ENCODE data around the gene CLDND1.
A peak's percentile ranks its signal among the peaks of the same experiment; 100 is the strongest.

The CLDND1 gene

DNA sequence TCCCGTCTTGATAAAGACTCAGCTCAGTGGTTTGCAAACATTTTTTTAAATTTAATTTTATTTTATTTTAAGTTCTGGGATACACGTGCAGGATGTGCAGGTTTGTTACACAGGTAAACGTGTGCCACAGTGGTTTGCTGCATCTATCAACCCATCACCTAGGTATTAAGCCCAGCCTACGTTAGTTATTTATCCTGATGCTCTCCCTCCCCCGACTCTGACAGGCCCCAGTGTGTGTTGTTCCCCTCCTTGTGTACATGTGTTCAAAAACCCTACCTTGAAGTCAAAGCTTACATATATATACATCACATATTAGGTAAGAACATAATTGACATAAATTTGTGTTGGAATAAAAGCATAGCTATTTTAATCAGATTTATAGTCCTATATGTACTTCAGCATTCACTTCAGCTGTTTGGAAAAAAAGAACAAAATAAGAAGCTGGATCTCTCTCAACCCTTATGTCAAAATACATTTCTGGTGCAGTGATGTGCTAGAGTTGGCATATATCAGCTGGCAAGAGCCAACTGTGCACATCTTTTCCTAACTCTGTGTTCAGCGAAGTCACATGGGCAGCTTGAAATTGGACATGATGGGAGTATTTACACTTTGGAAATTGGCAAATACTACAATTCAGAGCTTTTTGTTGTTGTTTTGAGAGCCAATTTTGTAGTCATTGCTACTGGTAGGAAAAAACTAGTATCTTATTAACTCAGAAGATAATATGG, 35.6 kb upstream of the CLDND1 start:
- Histone ChIP-seq H3K79me2 (ENCODE audit: control insufficient read depth, insufficient read depth, low read length, unreplicated experiment) (no peaks in the 10 kb centered on the region), H3K27me3 (ENCODE audit: insufficient read depth, low read length) (peaks cover 35% of the 10 kb centered on the region), H3K27ac (ENCODE audit: low read depth, low read length) (no peak overlapping the region), H3K36me3 (ENCODE audit: insufficient read depth, low read length) (no peaks in the 10 kb centered on the region), H2AFZ (ENCODE audit: low read length, unreplicated experiment) (no peak overlapping the region), H3K4me1 (ENCODE audit: control insufficient read depth, insufficient read depth, low read length, unreplicated experiment) (peaks cover 16% of the 10 kb centered on the region), H3K4me3 (ENCODE audit: low read depth, low read length) (no peak overlapping the region)

DNA sequence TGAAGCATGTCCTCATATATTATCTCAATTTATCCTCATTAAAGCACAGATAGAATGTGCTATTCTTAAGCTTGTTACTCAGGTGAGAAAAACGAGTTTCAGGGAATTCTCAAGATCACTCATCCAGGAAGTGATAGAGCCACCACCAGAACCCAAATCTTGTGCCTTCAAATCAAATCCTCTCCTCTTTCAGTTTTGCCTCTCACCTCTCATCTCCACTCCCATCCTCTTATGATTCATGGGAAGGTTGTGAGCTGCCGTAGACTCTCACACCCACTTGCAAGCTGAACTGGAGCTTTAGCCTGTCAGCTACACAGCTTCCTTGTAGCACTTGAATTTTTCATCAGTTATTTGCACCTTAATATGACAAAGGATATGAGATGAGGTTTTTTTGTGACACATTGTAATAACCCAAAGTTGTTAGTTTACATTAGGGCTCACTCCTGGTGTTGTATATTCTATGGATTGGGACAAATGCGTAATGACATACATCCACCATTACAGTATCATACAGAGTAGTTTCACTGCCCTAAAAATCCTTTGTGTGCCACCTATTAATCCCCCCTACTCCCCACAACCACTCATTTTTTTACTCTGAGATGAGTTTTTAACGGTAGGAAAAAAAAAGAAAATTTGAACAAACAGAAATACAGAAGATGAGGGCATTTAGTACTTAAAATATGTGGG, 34.8 kb upstream of the CLDND1 start:
- Histone ChIP-seq H3K36me3 (ENCODE audit: insufficient read depth, low read length) (no peaks in the 10 kb centered on the region), H3K27me3 (ENCODE audit: insufficient read depth, low read length) (peaks cover 43% of the 10 kb centered on the region), H3K79me2 (ENCODE audit: control insufficient read depth, insufficient read depth, low read length, unreplicated experiment) (no peaks in the 10 kb centered on the region), H2AFZ (ENCODE audit: low read length, unreplicated experiment) (no peak overlapping the region), H3K4me1 (ENCODE audit: control insufficient read depth, insufficient read depth, low read length, unreplicated experiment) (peaks cover 8% of the 10 kb centered on the region), H3K27ac (ENCODE audit: low read depth, low read length) (no peak overlapping the region), H3K4me3 (ENCODE audit: low read depth, low read length) (no peak overlapping the region)

DNA sequence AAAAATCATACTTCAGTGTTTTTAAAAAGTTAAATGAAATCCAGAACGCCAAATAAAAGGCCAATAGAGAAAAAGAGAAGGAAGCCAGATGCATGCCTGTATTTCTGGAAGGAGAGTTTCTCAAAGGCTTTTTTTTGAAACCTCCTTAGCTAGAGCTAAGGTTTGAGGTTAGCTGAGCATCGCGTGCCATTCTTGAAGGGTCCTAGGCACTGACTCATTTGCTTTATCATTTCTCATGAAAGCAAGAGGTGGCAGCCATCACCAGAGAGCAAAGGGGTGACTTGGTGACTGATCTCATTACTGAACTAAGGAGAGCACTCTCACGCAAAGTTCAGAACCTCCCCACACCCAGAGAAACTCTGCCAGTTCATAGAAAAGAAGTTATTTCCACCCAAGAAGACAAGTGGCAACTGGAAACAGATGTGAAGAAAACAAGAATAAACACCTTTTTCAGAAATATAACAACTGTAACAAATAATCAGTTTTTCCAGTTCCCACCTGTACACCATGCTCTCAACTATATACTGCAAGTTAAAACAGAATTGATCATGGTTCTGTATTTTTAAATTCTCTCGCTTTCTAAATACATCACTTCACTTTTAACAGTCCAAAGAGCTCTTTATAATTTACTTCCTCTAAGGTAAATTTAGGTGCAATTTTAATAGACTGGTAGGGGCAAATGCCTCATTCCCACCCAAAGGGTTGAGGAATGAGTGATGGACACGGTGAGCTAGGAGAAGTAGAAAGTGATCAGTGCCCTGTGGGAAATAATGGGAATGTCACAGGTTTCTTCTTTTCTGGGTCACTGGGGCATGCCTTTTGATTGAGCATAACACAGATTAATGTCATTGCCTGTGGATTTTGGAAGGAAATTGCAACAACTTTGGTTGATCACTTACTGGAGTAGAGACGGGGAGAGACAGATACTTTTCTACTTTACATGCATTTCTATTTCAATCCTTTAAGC, 33.7 kb upstream of the CLDND1 start:
- peaks cover 53% of the 10 kb centered on the region for H3K27me3 ChIP-seq (ENCODE audit: insufficient read depth, low read length)
- no peaks in the 10 kb centered on the region for H3K36me3 ChIP-seq (ENCODE audit: insufficient read depth, low read length)
- no peak overlapping the region for H2AFZ ChIP-seq (ENCODE audit: low read length, unreplicated experiment)
- H3K4me3 ChIP-seq (ENCODE audit: low read depth, low read length) = no peak overlapping the region
- no peaks in the 10 kb centered on the region for H3K79me2 ChIP-seq (ENCODE audit: control insufficient read depth, insufficient read depth, low read length, unreplicated experiment)
- H3K4me1 ChIP-seq (ENCODE audit: control insufficient read depth, insufficient read depth, low read length, unreplicated experiment) = no peaks in the 10 kb centered on the region
- peak overlapping the region; percentile 31; the same call in 1 of the 2 replicates for H3K27ac ChIP-seq (ENCODE audit: low read depth, low read length)

DNA sequence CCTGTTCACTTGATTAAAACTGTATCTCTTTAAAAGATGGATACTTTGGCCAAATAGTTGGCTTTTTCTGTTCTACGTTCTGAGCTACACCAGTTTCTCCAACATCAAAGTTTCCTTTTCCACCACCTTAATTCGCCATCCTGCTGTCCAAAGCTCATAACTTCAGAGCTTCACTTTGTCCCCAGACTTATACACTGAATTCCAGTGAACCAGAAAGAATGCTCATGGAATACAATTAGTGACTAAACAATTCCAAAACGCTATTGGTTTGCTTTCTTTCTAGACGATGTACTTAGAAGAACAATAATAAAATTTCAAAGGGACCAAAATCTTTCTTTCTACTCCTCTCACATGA, 32.3 kb upstream of the CLDND1 start:
- Histone ChIP-seq H3K4me3 (ENCODE audit: low read depth, low read length) (no peak overlapping the region), H3K4me1 (ENCODE audit: control insufficient read depth, insufficient read depth, low read length, unreplicated experiment) (no peaks in the 10 kb centered on the region), H3K36me3 (ENCODE audit: insufficient read depth, low read length) (no peaks in the 10 kb centered on the region), H3K27ac (ENCODE audit: low read depth, low read length) (no peak overlapping the region), H3K27me3 (ENCODE audit: insufficient read depth, low read length) (peaks cover 66% of the 10 kb centered on the region), H3K79me2 (ENCODE audit: control insufficient read depth, insufficient read depth, low read length, unreplicated experiment) (no peaks in the 10 kb centered on the region), H2AFZ (ENCODE audit: low read length, unreplicated experiment) (no peak overlapping the region)

DNA sequence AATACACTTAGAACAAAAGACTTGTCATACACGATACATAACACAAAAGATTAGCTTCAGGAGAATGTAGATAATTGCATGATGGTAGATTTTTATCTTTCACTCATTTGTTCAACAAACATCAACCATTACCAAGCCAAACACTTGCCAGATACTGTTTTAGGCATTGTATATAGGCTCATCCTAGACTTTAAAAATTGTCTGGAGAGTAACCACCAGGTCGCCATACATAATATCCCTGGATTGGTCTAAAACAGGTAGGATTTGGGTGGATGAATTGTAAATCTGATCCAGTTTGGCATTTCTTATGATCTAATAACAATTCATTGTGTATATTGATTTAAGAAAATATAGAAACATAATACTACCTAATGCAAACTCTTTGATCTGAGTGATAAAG, 31.9 kb upstream of the CLDND1 start:
- no peak overlapping the region for H2AFZ ChIP-seq (ENCODE audit: low read length, unreplicated experiment)
- no peaks in the 10 kb centered on the region for H3K4me1 ChIP-seq (ENCODE audit: control insufficient read depth, insufficient read depth, low read length, unreplicated experiment)
- no peak overlapping the region for H3K4me3 ChIP-seq (ENCODE audit: low read depth, low read length)
- H3K79me2 ChIP-seq (ENCODE audit: control insufficient read depth, insufficient read depth, low read length, unreplicated experiment) = no peaks in the 10 kb centered on the region
- peaks cover 70% of the 10 kb centered on the region for H3K27me3 ChIP-seq (ENCODE audit: insufficient read depth, low read length)
- H3K36me3 ChIP-seq (ENCODE audit: insufficient read depth, low read length) = no peaks in the 10 kb centered on the region
- no peak overlapping the region for H3K27ac ChIP-seq (ENCODE audit: low read depth, low read length)

DNA sequence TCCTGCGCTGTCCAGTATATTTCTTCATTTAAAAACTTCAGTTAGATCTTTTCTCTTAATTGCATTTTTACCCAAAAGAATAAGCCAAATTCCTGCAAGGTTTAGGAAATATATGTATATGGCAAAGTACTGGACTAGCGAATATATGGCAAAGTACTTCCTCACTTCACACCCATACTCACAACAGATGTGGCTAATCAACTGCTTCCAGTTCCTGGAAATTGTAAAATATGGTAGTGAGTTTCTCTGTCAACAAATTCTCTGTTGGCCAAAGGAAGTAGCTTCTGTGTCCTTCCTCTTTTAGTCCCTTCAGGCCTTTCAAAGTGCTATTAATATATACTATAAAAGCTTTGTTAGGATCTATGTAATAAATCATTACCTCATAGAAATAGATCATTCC, 31.1 kb upstream of the CLDND1 start:
- H3K4me3 ChIP-seq (ENCODE audit: low read depth, low read length) = no peak overlapping the region
- no peaks in the 10 kb centered on the region for H3K4me1 ChIP-seq (ENCODE audit: control insufficient read depth, insufficient read depth, low read length, unreplicated experiment)
- no peaks in the 10 kb centered on the region for H3K79me2 ChIP-seq (ENCODE audit: control insufficient read depth, insufficient read depth, low read length, unreplicated experiment)
- H3K36me3 ChIP-seq (ENCODE audit: insufficient read depth, low read length) = no peaks in the 10 kb centered on the region
- peaks cover 78% of the 10 kb centered on the region for H3K27me3 ChIP-seq (ENCODE audit: insufficient read depth, low read length)
- H2AFZ ChIP-seq (ENCODE audit: low read length, unreplicated experiment) = no peak overlapping the region
- no peak overlapping the region for H3K27ac ChIP-seq (ENCODE audit: low read depth, low read length)

DNA sequence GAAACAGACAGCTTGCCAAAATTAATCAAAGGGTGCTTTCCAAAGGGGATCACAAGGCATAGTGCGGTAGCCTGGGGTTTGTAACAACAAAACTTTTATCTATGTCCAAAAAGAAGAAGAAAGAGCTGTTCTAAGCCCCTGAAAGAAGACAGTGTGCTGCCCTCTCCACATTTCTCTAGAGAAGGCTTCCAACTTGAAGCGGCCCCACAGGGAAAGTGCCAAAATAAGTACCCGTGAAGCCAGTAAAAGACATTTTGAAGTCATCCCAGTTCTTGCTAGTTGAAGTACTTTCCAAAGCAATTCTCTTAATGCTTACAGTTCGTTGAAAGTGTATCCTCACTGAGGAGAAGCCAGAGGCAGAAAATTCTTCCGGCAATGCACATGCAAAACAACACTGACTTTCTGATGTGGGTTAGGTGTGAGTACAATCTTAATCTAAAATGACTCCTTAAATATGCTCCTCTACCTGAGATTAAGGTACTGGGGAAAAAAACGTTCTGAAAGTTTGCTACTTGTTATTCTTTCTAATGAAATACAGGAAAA, 30.4 kb upstream of the CLDND1 start:
- H3K4me3 ChIP-seq (ENCODE audit: low read depth, low read length) = no peak overlapping the region
- no peak overlapping the region for H3K27ac ChIP-seq (ENCODE audit: low read depth, low read length)
- no peaks in the 10 kb centered on the region for H3K79me2 ChIP-seq (ENCODE audit: control insufficient read depth, insufficient read depth, low read length, unreplicated experiment)
- no peaks in the 10 kb centered on the region for H3K36me3 ChIP-seq (ENCODE audit: insufficient read depth, low read length)
- H3K27me3 ChIP-seq (ENCODE audit: insufficient read depth, low read length) = peaks cover 77% of the 10 kb centered on the region
- H3K4me1 ChIP-seq (ENCODE audit: control insufficient read depth, insufficient read depth, low read length, unreplicated experiment) = no peaks in the 10 kb centered on the region
- H2AFZ ChIP-seq (ENCODE audit: low read length, unreplicated experiment) = no peak overlapping the region

DNA sequence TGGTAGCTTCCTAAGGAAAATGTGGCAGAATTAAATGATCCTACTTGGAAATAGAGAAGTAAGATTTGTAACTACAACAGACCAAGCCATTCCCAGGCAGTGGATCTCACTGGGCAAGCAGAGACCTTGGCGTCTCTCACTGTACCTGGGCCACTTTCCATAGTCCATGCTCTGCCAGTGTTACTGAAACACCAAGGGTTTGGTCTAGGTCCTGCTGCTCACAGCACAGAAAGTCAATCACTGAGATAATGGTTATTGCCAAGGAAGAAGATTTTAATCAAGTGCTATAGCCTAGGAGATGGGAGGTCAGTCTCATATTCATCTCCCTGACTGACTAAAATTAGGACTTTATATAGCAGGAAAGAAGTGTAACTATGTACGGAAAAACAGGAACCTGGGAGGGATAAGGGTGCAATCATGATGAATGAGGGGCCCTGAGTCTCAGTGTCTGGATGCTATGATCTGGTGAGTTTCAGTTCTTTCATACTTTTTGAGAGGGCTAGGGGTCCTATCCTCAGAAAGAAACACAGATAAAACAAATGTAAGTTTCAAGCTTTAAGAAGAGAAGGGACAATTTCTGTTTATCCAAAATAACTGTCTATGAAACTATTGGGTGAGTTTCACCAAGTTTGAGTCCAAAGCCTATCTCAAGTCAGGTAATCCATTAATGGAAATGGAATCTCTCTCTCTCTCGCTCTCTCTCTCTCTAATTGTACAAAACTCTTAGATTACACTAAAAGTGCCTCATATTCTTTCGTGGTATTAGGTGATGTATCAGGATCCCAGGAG, 29.7 kb upstream of the CLDND1 start:
- no peak overlapping the region for H3K27ac ChIP-seq (ENCODE audit: low read depth, low read length)
- H3K79me2 ChIP-seq (ENCODE audit: control insufficient read depth, insufficient read depth, low read length, unreplicated experiment) = no peaks in the 10 kb centered on the region
- H3K4me3 ChIP-seq (ENCODE audit: low read depth, low read length) = no peak overlapping the region

DNA sequence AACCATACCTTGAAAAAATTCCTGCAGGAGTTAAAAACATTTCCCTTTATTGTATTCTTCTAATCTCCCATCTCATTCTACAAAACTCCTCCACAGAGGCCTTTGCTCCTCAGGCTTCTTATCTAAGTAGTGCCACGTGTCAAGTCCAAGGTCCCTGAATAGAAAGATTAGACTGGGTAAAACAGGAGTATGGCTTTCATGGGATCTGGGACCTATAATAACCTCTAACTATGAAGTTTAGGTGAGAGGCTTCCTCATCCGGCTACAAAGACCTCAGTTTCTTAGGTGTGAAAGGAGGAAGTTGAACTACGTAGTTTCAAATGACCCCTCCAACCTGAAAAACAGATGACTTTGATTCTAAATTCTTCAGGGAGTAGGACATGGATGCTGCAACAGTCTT, 29.1 kb upstream of the CLDND1 start:
- no peaks in the 10 kb centered on the region for H3K4me1 ChIP-seq (ENCODE audit: control insufficient read depth, insufficient read depth, low read length, unreplicated experiment)
- peaks cover 68% of the 10 kb centered on the region for H3K27me3 ChIP-seq (ENCODE audit: insufficient read depth, low read length)
- H3K4me3 ChIP-seq (ENCODE audit: low read depth, low read length) = no peak overlapping the region
- no peaks in the 10 kb centered on the region for H3K36me3 ChIP-seq (ENCODE audit: insufficient read depth, low read length)
- no peaks in the 10 kb centered on the region for H3K79me2 ChIP-seq (ENCODE audit: control insufficient read depth, insufficient read depth, low read length, unreplicated experiment)
- no peak overlapping the region for H3K27ac ChIP-seq (ENCODE audit: low read depth, low read length)
- H2AFZ ChIP-seq (ENCODE audit: low read length, unreplicated experiment) = no peak overlapping the region

More for the DNA sequence above, 29.7 kb upstream of the CLDND1 start:
- Histone ChIP-seq H2AFZ (ENCODE audit: low read length, unreplicated experiment) (no peak overlapping the region), H3K27me3 (ENCODE audit: insufficient read depth, low read length) (peaks cover 73% of the 10 kb centered on the region), H3K4me1 (ENCODE audit: control insufficient read depth, insufficient read depth, low read length, unreplicated experiment) (no peaks in the 10 kb centered on the region), H3K36me3 (ENCODE audit: insufficient read depth, low read length) (no peaks in the 10 kb centered on the region)

DNA sequence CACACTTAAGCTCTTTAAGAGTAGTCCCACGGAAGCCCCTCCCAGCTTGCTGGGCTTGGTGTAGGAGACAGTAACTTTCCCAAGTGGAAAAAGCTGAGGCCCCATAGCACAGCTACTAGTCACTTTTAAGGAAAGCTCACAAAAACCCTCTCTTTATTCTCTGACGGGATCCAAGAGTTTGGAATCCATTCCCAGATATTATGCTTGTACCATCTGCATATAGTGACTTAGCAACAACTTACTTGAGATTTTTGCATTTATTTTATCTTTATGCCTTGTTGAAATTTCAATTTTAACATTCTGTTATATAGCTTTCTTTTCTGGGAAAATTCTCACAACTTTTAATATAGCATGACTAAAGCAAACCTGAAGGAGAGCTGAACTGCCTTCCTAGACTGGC, 28.5 kb upstream of the CLDND1 start:
- Histone ChIP-seq H2AFZ (ENCODE audit: low read length, unreplicated experiment) (no peak overlapping the region), H3K4me3 (ENCODE audit: low read depth, low read length) (no peak overlapping the region), H3K27me3 (ENCODE audit: insufficient read depth, low read length) (peaks cover 63% of the 10 kb centered on the region), H3K27ac (ENCODE audit: low read depth, low read length) (no peak overlapping the region), H3K36me3 (ENCODE audit: insufficient read depth, low read length) (no peaks in the 10 kb centered on the region), H3K4me1 (ENCODE audit: control insufficient read depth, insufficient read depth, low read length, unreplicated experiment) (no peaks in the 10 kb centered on the region), H3K79me2 (ENCODE audit: control insufficient read depth, insufficient read depth, low read length, unreplicated experiment) (no peaks in the 10 kb centered on the region)

Data from ACC112 (cell line).